GM23338 (cell line): ENCODE measurements around the gene MITF. TPM values are rescaled to one million over a fixed set of nuclear protein-coding genes. Genes with fewer than 3 reads are reported as not detected.
A peak's percentile ranks its signal among the peaks of the same experiment; 100 is the strongest.

Experiments used
- ATAC-seq: fragments of 200-7000 bp; cut with Tn5 transposase; 3 replicates; pipeline ENCODE4 v1.9.1; 2020
- DNase-seq: peaks from one replicate; pipeline ENCODE4 v3.0.0-alpha.2; 2015; ENCODE audit warnings: low spot score
- H2AFZ ChIP-seq: fragments of 200-600 bp; sonication (generic); 2 replicates; pipeline ENCODE4 v1.8.0; 2016; ENCODE audit warnings: antibody characterized with exemption, mild to moderate bottlenecking, moderate library complexity
- H3F3A ChIP-seq: fragments of 200-600 bp; sonication (generic); replicated peaks from 2 replicates; pipeline ENCODE4 v1.8.0; 2017; ENCODE audit warnings: antibody characterized with exemption, mixed run types, low read depth
- H3K27ac ChIP-seq: fragments of 200-600 bp; sonication (generic); 2 replicates; pipeline ENCODE4 v1.6.1; 2016; ENCODE audit warnings: low read depth
- H3K27me3 ChIP-seq: fragments of 200-600 bp; sonication (generic); 2 replicates; pipeline ENCODE4 v1.8.0; 2016; ENCODE audit warnings: mild to moderate bottlenecking, mixed run types, moderate library complexity; ENCODE audit not compliant: insufficient read depth
- H3K36me3 ChIP-seq: fragments of 200-600 bp; sonication (generic); 2 replicates; pipeline ENCODE4 v1.8.0; 2016; ENCODE audit warnings: mild to moderate bottlenecking; ENCODE audit not compliant: insufficient read depth
- H3K4me1 ChIP-seq: fragments of 200-600 bp; sonication (generic); 2 replicates; pipeline ENCODE4 v1.8.0; 2016; ENCODE audit warnings: mild to moderate bottlenecking, moderate library complexity; ENCODE audit not compliant: insufficient read depth
- H3K4me2 ChIP-seq: fragments of 200-600 bp; sonication (generic); 2 replicates; pipeline ENCODE4 v1.7.1; 2017; ENCODE audit warnings: mixed run types
- H3K4me3 ChIP-seq: fragments of 200-600 bp; sonication (generic); 2 replicates; pipeline ENCODE4 v1.6.1; 2016; ENCODE audit warnings: mixed run types
- H3K79me2 ChIP-seq: fragments of 200-600 bp; sonication (generic); replicated peaks from 2 replicates; pipeline ENCODE4 v1.8.0; 2017; ENCODE audit warnings: mild to moderate bottlenecking; ENCODE audit not compliant: insufficient read depth
- H3K9me2 ChIP-seq: fragments of 200-600 bp; sonication (generic); 2 replicates; pipeline ENCODE4 v1.8.0; 2017; ENCODE audit not compliant: insufficient read depth
- H4K20me1 ChIP-seq: fragments of 200-600 bp; sonication (generic); replicated peaks from 2 replicates; pipeline ENCODE4 v1.8.0; 2017; ENCODE audit warnings: mild to moderate bottlenecking; ENCODE audit not compliant: insufficient read depth
- H3K27ac Mint-ChIP-seq: 2 replicates; pipeline ENCODE4 v1.8.0; 2020; ENCODE audit warnings: inconsistent platforms, mild to moderate bottlenecking, moderate library complexity, mixed read lengths
- H3K27me3 Mint-ChIP-seq: 3 replicates; pipeline ENCODE4 v1.8.0; 2022; ENCODE audit warnings: low read depth, mild to moderate bottlenecking, moderate library complexity, mixed read lengths, inconsistent platforms; ENCODE audit not compliant: insufficient read depth, poor library complexity
- H3K36me3 Mint-ChIP-seq: 3 replicates; pipeline ENCODE4 v1.8.0; 2021; ENCODE audit warnings: low read depth, mild to moderate bottlenecking, inconsistent platforms, moderate library complexity, mixed read lengths
- H3K4me1 Mint-ChIP-seq: 3 replicates; pipeline ENCODE4 v1.8.0; 2020; ENCODE audit warnings: mild to moderate bottlenecking, inconsistent platforms, mixed read lengths
- H3K4me3 Mint-ChIP-seq: 3 replicates; pipeline ENCODE4 v1.8.0; 2021; ENCODE audit warnings: moderate library complexity, mild to moderate bottlenecking, inconsistent platforms, mixed read lengths
- H3K9me3 Mint-ChIP-seq: 3 replicates; pipeline ENCODE4 v1.8.0; 2020; ENCODE audit warnings: moderate library complexity, mild to moderate bottlenecking, inconsistent platforms, mixed read lengths
- CREB1 ChIP-seq: fragments of 250-450 bp; sonication (Bioruptor Pico); IDR thresholded peaks from 2 replicates; pipeline ENCODE4 v1.5.0; 2020; ENCODE audit warnings: low read depth, mild to moderate bottlenecking, moderate library complexity
- CTCF ChIP-seq, 2 experiments: fragments of 200-600 bp in 1 of 2; sonication (generic) in 1 of 2; conservative IDR thresholded peaks; 2 replicates each; pipeline versions ENCODE4 v1.5.1 to v1.6.1; 2016 to 2017; ENCODE audit warnings: antibody characterized with exemption in 2 of 2, low read depth in 2 of 2, mild to moderate bottlenecking in 2 of 2, moderate library complexity in 1 of 2
- EZH2 ChIP-seq: fragments of 200-600 bp; sonication (generic); IDR thresholded peaks from one replicate; pipeline ENCODE4 v1.8.0; 2017; ENCODE audit warnings: antibody characterized with exemption, mild to moderate bottlenecking, low read depth; ENCODE audit not compliant: unreplicated experiment
- NANOG ChIP-seq: IDR thresholded peaks from 2 replicates; pipeline ENCODE4 v1.6.1; 2016; ENCODE audit warnings: antibody characterized with exemption, borderline replicate concordance
- POLR2AphosphoS5 ChIP-seq: IDR thresholded peaks from 2 replicates; pipeline ENCODE4 v1.6.1; 2016; ENCODE audit warnings: antibody characterized with exemption, low read depth
- ZNF462 ChIP-seq: fragments of 250-450 bp; sonication (Bioruptor Pico); IDR thresholded peaks from 2 replicates; pipeline ENCODE4 v1.5.0; 2020; ENCODE audit warnings: mild to moderate bottlenecking, moderate library complexity
- polyA plus RNA-seq: library from polyadenylated mRNA; unstranded; fragments of >200 nt; fragmentation: Nextera tagmentation; extraction: Ambion mirVana; gene quantifications from 2 replicates; pipeline ENCODE4 v1.2.1, GENCODE V29; 2016
- total RNA-seq: library from RNA; depleted of rRNA; stranded (reverse); fragments of >200 nt; shearing (Covaris generic); gene quantifications from 2 replicates; pipeline ENCODE4 v1.2.3, GENCODE V29; 2014

The MITF gene
- total and polyA plus RNA-seq, 2 experiments from 2014 or later: 1.9 to 2.4 TPM

GRCh38 chr3:69997631-69998307 is 258.5 kb downstream of the MITF start:
- H3K36me3 ChIP-seq: no peaks in the 10 kb centered on the region
- H3K27ac ChIP-seq: no peak overlapping the region
- ATAC-seq (no peak), DNase-seq (no peak)
- no peaks in the 10 kb centered on the region for H3F3A ChIP-seq
- H3K36me3 Mint-ChIP-seq: no peaks in the 10 kb centered on the region
- H3K4me3 ChIP-seq: no peak overlapping the region
- no peaks in the 10 kb centered on the region for H3K9me2 ChIP-seq
- H3K4me3 Mint-ChIP-seq: no peak overlapping the region
- no peak for TF ChIP-seq EZH2
- TF ChIP-seq CREB1 (CRISPR knock-in tag): no peak
- TF ChIP-seq NANOG: no peak
- TF ChIP-seq CTCF (conservative IDR thresholded peaks at IDR 0.05; ENCODE audit: low read depth in 2 of 2): no peak
- no peak for TF ChIP-seq POLR2AphosphoS5
- H3K27me3 ChIP-seq: no peaks in the 10 kb centered on the region
- no peaks in the 10 kb centered on the region for H4K20me1 ChIP-seq
- no peak overlapping the region for H3K4me2 ChIP-seq
- 0 out of 2 replicates have a peak overlapping the region, but pooled peaks have one; percentile 26 for H3K27ac Mint-ChIP-seq
- H2AFZ ChIP-seq: peak overlapping the region; percentile 45; the same call in 1 of the 2 replicates
- peaks cover 4% of the 10 kb centered on the region for H3K27me3 Mint-ChIP-seq
- H3K4me1 ChIP-seq: 0 out of 2 replicates have a peak, but pooled peaks cover 3% of the 10 kb centered on the region
- no peaks in the 10 kb centered on the region for H3K9me3 Mint-ChIP-seq
- H3K4me1 Mint-ChIP-seq: peaks cover 26% of the 10 kb centered on the region
- no peaks in the 10 kb centered on the region for H3K79me2 ChIP-seq

GRCh38 chr3:69998759-69999139 is 259.5 kb downstream of the MITF start:
- H3K79me2 ChIP-seq: no peaks in the 10 kb centered on the region
- H3K27me3 ChIP-seq: no peaks in the 10 kb centered on the region
- DNase-seq (peak; percentile 26), ATAC-seq (no peak; the same call in 2 of the 3 replicates)
- H3K4me2 ChIP-seq: no peak overlapping the region
- Mint-ChIP-seq H3K4me3 (no peak overlapping the region), H3K27me3 (peaks cover 4% of the 10 kb centered on the region), H3K4me1 (peaks cover 26% of the 10 kb centered on the region), H3K36me3 (no peaks in the 10 kb centered on the region), H3K9me3 (no peaks in the 10 kb centered on the region), H3K27ac (no peak overlapping the region)
- 0 out of 2 replicates have a peak, but pooled peaks have one; percentile 16 for TF ChIP-seq ZNF462 (CRISPR knock-in tag)
- TF ChIP-seq NANOG: no peak
- H3K36me3 ChIP-seq: no peaks in the 10 kb centered on the region
- no peaks in the 10 kb centered on the region for H3F3A ChIP-seq
- H3K9me2 ChIP-seq: no peaks in the 10 kb centered on the region
- no peak overlapping the region for H3K4me3 ChIP-seq
- no peaks in the 10 kb centered on the region for H4K20me1 ChIP-seq
- no peak overlapping the region for H2AFZ ChIP-seq
- H3K27ac ChIP-seq: no peak overlapping the region
- 0 out of 2 replicates have a peak, but pooled peaks cover 3% of the 10 kb centered on the region for H3K4me1 ChIP-seq
